ENCODE measurements around the gene CNTN4.

CNTN4 gene

DNA sequence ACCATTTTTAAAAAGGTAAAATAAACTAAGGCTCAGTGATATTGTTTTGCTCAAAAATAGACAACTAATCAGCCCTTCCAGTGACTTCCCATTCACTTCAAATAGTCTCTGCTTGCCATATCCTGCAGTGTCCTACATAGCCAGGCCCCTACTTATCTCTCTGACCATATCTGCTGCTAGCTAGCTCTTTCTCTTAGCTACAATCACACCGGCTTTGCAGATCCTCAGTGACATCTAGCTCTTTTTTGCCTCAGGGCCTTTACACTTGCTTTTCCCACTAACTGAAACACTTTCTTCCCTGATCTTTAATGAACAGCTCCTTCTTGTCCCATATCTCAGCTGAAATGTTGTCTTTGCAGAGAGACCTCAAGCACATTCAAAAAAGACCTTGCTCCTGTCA lies 850.2 kb downstream of the CNTN4 start:
- ATAC-seq (ENCODE audit: insufficient read depth, low read depth) (no peak), DNase-seq (no peak)
- no peak for TF ChIP-seq EZH2 (IDR thresholded peaks at IDR 0.05; ENCODE audit: borderline replicate concordance, low read depth, low read length, severe bottlenecking)
- TF ChIP-seq, protein P1, sequence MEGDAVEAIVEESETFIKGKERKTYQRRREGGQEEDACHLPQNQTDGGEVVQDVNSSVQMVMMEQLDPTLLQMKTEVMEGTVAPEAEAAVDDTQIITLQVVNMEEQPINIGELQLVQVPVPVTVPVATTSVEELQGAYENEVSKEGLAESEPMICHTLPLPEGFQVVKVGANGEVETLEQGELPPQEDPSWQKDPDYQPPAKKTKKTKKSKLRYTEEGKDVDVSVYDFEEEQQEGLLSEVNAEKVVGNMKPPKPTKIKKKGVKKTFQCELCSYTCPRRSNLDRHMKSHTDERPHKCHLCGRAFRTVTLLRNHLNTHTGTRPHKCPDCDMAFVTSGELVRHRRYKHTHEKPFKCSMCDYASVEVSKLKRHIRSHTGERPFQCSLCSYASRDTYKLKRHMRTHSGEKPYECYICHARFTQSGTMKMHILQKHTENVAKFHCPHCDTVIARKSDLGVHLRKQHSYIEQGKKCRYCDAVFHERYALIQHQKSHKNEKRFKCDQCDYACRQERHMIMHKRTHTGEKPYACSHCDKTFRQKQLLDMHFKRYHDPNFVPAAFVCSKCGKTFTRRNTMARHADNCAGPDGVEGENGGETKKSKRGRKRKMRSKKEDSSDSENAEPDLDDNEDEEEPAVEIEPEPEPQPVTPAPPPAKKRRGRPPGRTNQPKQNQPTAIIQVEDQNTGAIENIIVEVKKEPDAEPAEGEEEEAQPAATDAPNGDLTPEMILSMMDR (IDR thresholded peaks at IDR 0.05; ENCODE audit: borderline replicate concordance, extremely low read depth, low read length, poor library complexity, severe bottlenecking) = no peak
- no peak overlapping the region for H3K9ac ChIP-seq (ENCODE audit: low read depth, low read length)
- H3K27me3 ChIP-seq (ENCODE audit: insufficient read depth, low read length, poor library complexity) = no peaks in the 10 kb centered on the region
- H3K4me2 ChIP-seq (ENCODE audit: insufficient read depth, low read length) = no peak overlapping the region
- H3K36me3 ChIP-seq (ENCODE audit: insufficient read depth, low read length) = no peaks in the 10 kb centered on the region
- H2AFZ ChIP-seq (ENCODE audit: low read depth, low read length) = no peak overlapping the region
- H3K27ac ChIP-seq (ENCODE audit: low read length) = no peak overlapping the region
- no peak overlapping the region for H3K4me3 ChIP-seq (ENCODE audit: low read depth in 1 of 2, low read length in 2 of 2)
- H4K20me1 ChIP-seq (ENCODE audit: insufficient read depth, low read length) = no peaks in the 10 kb centered on the region
- H3K9me3 ChIP-seq (ENCODE audit: insufficient read depth, low read length, severe bottlenecking) = no peaks in the 10 kb centered on the region
- H3K79me2 ChIP-seq (ENCODE audit: insufficient read depth, low read length) = no peaks in the 10 kb centered on the region
- H3K4me1 ChIP-seq (ENCODE audit: insufficient read depth, low read length) = no peaks in the 10 kb centered on the region

DNA sequence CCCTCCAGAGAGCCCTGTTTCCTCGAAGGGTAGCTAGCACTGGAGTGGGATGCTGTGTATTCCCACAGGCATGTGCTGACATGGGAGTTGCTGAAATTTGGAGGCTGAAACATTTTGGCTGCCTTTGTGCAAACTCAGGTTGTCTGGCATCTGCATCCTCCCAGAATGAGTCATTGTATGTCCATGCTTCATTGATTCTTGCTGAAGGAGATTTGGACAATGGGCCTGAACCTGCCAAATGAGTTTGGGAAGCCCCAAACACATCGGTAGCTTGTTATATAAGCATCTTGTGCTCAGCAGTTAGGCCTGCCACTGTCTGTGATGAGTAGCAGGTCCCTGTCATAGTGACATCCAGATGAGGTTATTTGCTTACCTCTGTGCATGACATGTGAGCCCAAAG lies 851.5 kb downstream of the CNTN4 start:
- Histone ChIP-seq H2AFZ (ENCODE audit: low read depth, low read length) (no peak overlapping the region), H3K4me1 (ENCODE audit: insufficient read depth, low read length) (no peaks in the 10 kb centered on the region), H3K9ac (ENCODE audit: low read depth, low read length) (no peak overlapping the region), H3K36me3 (ENCODE audit: insufficient read depth, low read length) (no peaks in the 10 kb centered on the region), H4K20me1 (ENCODE audit: insufficient read depth, low read length) (no peaks in the 10 kb centered on the region), H3K9me3 (ENCODE audit: insufficient read depth, low read length, severe bottlenecking) (no peaks in the 10 kb centered on the region), H3K4me2 (ENCODE audit: insufficient read depth, low read length) (no peak overlapping the region), H3K4me3 (ENCODE audit: low read depth in 1 of 2, low read length in 2 of 2) (no peak overlapping the region), H3K79me2 (ENCODE audit: insufficient read depth, low read length) (no peaks in the 10 kb centered on the region), H3K27ac (ENCODE audit: low read length) (no peak overlapping the region), H3K27me3 (ENCODE audit: insufficient read depth, low read length, poor library complexity) (no peaks in the 10 kb centered on the region)
- TF ChIP-seq, protein P1 (IDR thresholded peaks at IDR 0.05; ENCODE audit: borderline replicate concordance, extremely low read depth, low read length, poor library complexity, severe bottlenecking) = no peak
- TF ChIP-seq EZH2 (IDR thresholded peaks at IDR 0.05; ENCODE audit: borderline replicate concordance, low read depth, low read length, severe bottlenecking) = no peak
- DNase-seq (no peak), ATAC-seq (ENCODE audit: insufficient read depth, low read depth) (no peak)

DNA sequence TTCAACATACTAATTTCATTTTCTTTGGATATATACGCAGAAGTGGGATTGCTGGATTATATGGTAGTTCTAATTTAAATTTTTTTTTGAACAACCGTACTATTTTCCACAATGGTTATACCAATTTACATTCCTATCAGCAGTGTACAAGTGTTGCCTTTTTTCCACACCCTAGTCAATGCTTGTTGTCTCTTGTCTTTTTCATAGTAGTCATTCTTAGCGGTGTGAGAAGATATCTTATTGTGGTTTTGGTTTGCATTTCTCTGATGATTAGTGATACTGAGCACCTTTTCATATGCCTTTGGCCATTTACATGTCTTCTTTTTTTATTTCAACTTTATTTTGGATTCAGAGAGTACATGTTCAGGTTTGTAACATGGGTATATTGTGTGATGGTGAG lies 858.4 kb downstream of the CNTN4 start:
- TF ChIP-seq EZH2 (IDR thresholded peaks at IDR 0.05; ENCODE audit: borderline replicate concordance, low read depth, low read length, severe bottlenecking) = no peak
- TF ChIP-seq, protein P1 (IDR thresholded peaks at IDR 0.05; ENCODE audit: borderline replicate concordance, extremely low read depth, low read length, poor library complexity, severe bottlenecking) = no peak
- Histone ChIP-seq H3K27ac (ENCODE audit: low read length) (no peak overlapping the region), H3K9me3 (ENCODE audit: insufficient read depth, low read length, severe bottlenecking) (no peaks in the 10 kb centered on the region), H3K27me3 (ENCODE audit: insufficient read depth, low read length, poor library complexity) (no peaks in the 10 kb centered on the region), H3K4me1 (ENCODE audit: insufficient read depth, low read length) (no peaks in the 10 kb centered on the region), H3K79me2 (ENCODE audit: insufficient read depth, low read length) (no peaks in the 10 kb centered on the region), H2AFZ (ENCODE audit: low read depth, low read length) (no peak overlapping the region), H3K4me2 (ENCODE audit: insufficient read depth, low read length) (no peak overlapping the region), H3K4me3 (ENCODE audit: low read depth in 1 of 2, low read length in 2 of 2) (no peak overlapping the region), H3K36me3 (ENCODE audit: insufficient read depth, low read length) (no peaks in the 10 kb centered on the region), H3K9ac (ENCODE audit: low read depth, low read length) (no peak overlapping the region), H4K20me1 (ENCODE audit: insufficient read depth, low read length) (no peaks in the 10 kb centered on the region)
- DNase-seq (no peak), ATAC-seq (ENCODE audit: insufficient read depth, low read depth) (no peak)

DNA sequence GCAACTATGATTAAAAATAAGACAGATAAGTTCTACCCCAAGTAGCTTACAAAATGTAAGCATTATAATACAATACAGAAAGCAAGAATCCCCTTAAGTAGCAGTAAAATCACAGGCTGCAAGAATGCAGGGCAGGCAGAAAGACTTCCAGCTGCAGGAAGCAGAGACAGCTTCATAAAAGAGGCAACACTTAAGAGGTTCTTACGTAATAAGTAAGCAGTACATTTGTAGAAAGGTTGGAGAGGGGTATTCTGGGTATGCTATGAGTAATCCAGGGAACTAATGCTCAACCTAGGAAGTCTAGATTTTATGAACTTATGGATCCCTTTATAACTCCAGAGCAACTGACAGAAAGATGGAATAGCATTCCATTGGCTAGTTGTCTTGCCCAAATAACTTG lies 859.9 kb downstream of the CNTN4 start:
- Histone ChIP-seq H4K20me1 (ENCODE audit: insufficient read depth, low read length) (no peaks in the 10 kb centered on the region), H3K9me3 (ENCODE audit: insufficient read depth, low read length, severe bottlenecking) (no peaks in the 10 kb centered on the region), H3K36me3 (ENCODE audit: insufficient read depth, low read length) (no peaks in the 10 kb centered on the region), H3K4me2 (ENCODE audit: insufficient read depth, low read length) (no peak overlapping the region), H3K79me2 (ENCODE audit: insufficient read depth, low read length) (no peaks in the 10 kb centered on the region), H3K27ac (ENCODE audit: low read length) (no peak overlapping the region), H3K9ac (ENCODE audit: low read depth, low read length) (no peak overlapping the region), H3K27me3 (ENCODE audit: insufficient read depth, low read length, poor library complexity) (no peaks in the 10 kb centered on the region), H3K4me1 (ENCODE audit: insufficient read depth, low read length) (no peaks in the 10 kb centered on the region), H2AFZ (ENCODE audit: low read depth, low read length) (no peak overlapping the region), H3K4me3 (ENCODE audit: low read depth in 1 of 2, low read length in 2 of 2) (no peak overlapping the region)
- TF ChIP-seq, protein P1 (IDR thresholded peaks at IDR 0.05; ENCODE audit: borderline replicate concordance, extremely low read depth, low read length, poor library complexity, severe bottlenecking) = no peak
- no peak for TF ChIP-seq EZH2 (IDR thresholded peaks at IDR 0.05; ENCODE audit: borderline replicate concordance, low read depth, low read length, severe bottlenecking)
- ATAC-seq (ENCODE audit: insufficient read depth, low read depth) = no peak
- no peak for DNase-seq

All from DND-41 (cell line).